CD4-positive, alpha-beta T cell treated with Interleukin-12 subunit alpha and Interleukin-12 subunit beta, for 1 hour (primary cell): Measurements from ENCODE around the gene CDKAL1.

Experiments used
- DNase-seq: peaks from one replicate; pipeline ENCODE4 v3.0.0-alpha.2; 2020

Gene CDKAL1

DNA sequence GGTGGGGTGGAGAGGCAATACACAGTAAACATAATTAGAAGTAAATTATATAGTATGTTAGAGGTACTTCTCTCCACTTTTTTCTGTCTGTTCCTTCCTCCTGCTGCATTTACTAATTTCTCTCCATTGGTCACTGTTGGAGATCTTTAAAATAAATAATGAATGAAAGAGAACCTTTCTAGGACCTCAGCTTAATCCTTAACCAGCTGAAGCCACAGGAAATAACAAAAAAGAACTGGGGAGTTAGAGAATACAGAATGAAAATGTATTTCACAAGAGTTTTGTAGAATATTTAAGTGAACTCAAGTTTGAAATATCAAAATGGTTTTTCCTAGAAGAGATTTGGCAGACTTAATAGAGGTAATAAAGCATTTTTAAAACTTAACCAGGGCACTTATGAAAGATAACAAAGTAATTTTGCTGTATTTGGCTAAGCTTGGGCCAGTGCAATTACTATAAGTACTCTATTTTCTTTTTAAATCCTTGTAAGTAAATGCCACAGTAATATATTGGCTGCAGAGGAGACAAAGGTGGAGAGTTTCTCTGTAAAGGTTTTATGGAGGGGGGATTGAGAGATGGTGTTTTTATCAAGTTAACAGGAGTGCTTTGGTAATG lies 405.0 kb downstream of the CDKAL1 start:
- no peak for DNase-seq

GRCh38 chr6:20943040-20943627 lies 408.9 kb downstream of the CDKAL1 start:
- DNase-seq, result no peak

GRCh38 chr6:20943922-20944321 lies 409.7 kb downstream of the CDKAL1 start:
- DNase-seq, result no peak

DNA sequence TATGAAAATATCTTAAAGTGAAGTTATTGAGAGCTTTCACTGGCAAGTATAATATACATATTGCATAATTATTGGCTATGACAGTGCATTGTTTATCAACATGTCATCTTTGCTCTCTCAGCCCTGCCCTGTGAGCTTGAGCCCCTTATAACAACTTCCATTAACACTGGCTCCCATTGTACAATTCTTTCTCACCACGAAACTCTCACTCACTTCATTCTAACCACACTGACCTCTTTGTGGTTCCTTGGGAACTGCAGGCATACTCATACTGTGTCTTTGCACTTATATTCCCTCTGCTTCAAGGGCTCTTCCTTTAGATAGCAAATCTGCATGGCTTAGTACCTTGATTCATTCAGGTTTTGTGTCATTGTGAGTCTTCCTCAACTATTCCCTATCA lies 411.8 kb downstream of the CDKAL1 start:
- DNase-seq, result no peak

DNA sequence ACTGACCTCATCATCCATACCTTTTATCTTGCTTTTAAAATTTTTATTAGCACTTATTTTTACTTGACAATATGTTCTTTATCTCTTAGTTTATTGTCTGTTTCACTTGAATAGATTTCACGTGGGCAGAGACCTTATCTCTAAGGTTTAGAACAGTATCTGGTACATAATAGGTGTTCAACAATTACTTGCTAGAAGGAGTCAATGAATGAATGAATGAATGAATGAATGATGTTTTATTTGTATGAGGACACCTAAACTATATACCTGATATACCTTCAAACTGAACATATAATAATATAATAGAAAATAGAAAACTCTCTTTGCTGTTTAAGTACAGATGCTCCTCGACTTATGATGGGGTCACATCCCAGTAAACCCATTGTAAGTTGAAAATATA lies 412.6 kb downstream of the CDKAL1 start:
- DNase-seq, result no peak

DNA sequence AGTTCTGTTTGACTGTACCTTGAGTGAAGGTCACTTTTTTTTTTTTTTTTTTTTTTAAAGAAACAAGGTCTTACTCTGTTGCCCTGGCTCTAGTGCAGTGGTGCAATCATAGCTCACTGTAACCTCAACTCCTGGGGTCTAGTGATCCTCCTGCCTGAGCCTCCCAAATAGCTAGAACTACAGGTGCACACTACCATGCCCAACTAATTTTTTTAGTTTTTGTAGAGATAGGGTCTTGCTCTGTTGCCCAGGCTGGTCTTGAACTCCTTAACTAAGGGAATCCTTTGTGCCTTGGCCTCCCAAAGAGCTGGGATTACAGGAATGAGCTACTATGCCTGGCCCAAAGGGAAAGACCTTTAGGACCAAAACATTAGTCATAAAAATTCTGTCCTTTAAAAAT lies 413.7 kb downstream of the CDKAL1 start:
- no peak for DNase-seq

- no peak for DNase-seq
Observed at GRCh38 chr6:20948556-20948955, 414.3 kb downstream of the CDKAL1 start.

- DNase-seq, result no peak
Observed at GRCh38 chr6:20949138-20949537, 414.9 kb downstream of the CDKAL1 start.

- DNase-seq, result no peak
Observed at GRCh38 chr6:20952699-20953474, 418.6 kb downstream of the CDKAL1 start.

DNA sequence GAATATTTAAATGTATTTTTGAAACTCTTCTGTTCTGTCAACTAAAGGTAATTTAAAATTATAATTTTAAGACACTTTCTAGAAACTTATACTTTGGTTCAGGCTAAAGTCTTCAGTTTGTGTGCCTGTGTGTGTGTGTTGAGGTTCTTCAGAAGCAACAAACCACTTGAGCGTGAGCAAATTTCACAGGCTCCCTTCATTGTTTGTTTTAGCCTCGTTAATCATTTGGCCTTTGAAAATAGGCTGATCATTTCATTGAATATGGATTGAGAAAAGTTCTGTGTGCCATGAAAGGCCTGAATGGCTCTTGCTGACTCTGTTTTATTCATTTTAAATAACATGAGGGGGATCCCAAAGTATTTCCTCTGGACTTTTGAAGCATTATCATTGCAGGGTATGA lies 420.1 kb downstream of the CDKAL1 start:
- no peak for DNase-seq

- DNase-seq, result no peak
Observed at GRCh38 chr6:20955131-20955530, 420.9 kb downstream of the CDKAL1 start.

GRCh38 chr6:20955751-20956150 lies 421.5 kb downstream of the CDKAL1 start:
- no peak for DNase-seq

DNA sequence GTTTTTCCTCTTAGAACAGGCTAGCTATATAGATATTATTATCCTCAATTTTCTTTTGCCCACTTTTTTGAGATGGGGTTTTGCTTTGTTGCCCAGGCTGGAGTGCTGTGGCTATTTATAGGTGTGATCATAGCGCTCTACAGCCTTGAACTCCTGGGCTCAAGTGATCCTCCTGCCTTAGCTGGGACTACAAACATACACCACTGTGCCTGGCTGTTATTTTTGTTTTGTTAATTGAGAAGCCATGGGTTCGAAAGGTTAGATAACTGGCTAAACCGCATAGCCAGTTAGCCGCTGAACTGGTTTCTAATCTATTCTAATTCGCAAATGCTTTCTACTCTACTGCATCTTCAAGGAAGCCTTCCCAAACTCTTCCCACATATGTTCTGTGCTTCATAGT lies 425.8 kb downstream of the CDKAL1 start:
- no peak for DNase-seq

DNA sequence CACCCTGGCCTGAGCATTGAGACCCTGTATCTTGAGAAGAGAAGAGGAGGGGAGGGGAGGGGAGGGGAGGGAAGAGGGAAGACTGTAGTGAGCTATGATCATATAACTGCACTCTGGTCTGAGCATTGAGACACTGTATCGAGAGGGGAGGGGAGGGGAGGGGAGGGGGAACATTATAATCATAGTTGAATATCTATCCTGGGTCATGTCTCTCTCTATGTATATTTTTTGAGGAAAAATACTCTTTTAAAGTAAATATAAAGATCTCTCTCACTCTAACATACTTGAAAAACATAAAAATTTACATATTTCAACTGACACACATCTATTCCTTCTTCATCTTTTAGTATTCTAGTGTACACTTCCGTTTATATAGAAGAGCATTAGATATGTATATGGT lies 431.0 kb downstream of the CDKAL1 start:
- DNase-seq, result no peak

- no peak for DNase-seq
Observed at GRCh38 chr6:20965915-20966314, 431.7 kb downstream of the CDKAL1 start.

- DNase-seq, result no peak
Observed at GRCh38 chr6:20969551-20969950, 435.3 kb downstream of the CDKAL1 start.

GRCh38 chr6:20976391-20976918 lies 442.2 kb downstream of the CDKAL1 start:
- no peak for DNase-seq

GRCh38 chr6:20978151-20978614 lies 443.9 kb downstream of the CDKAL1 start:
- no peak for DNase-seq

- no peak for DNase-seq
Observed at GRCh38 chr6:20979076-20979475, 444.8 kb downstream of the CDKAL1 start.

DNA sequence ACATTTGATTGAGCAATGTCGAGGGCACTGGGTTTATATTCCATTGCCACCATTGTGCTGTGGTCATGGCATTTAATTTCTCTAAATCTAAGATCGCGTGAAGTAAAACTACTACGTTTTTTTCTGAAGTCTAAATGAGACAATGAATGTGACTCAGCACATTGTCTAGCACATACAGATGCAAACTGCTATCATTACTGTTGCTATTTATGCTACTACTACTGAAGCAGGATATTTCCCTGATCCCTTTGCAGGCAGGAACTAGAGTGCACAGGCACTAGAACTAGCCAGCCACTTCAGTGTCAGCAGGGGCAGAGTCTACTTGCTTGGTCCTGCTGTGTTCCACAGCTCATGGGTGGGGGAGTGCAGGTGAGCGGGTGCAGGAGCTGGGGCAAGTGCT lies 449.7 kb downstream of the CDKAL1 start:
- DNase-seq, result no peak

DNA sequence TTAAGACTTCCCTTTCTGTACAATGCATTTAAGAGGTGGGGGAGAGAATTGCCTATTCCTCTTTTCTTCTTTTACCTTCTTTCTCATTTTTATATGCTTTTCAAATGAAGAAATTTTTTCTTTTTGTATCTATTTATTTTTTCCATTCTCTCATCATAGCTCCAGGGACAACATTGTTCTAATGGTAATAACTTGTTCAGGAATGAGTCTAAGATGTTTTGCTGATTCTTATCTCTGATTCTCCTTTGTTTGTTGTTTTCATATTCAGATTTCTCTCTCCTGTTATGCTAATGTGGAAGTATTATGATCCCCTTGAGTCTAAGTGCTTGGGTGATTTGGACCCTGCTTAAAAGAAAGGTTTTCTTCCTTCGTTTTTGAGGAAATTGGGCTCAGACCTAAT lies 451.6 kb downstream of the CDKAL1 start:
- no peak for DNase-seq

GRCh38 chr6:20991910-20992309 lies 457.7 kb downstream of the CDKAL1 start:
- DNase-seq, result no peak

DNA sequence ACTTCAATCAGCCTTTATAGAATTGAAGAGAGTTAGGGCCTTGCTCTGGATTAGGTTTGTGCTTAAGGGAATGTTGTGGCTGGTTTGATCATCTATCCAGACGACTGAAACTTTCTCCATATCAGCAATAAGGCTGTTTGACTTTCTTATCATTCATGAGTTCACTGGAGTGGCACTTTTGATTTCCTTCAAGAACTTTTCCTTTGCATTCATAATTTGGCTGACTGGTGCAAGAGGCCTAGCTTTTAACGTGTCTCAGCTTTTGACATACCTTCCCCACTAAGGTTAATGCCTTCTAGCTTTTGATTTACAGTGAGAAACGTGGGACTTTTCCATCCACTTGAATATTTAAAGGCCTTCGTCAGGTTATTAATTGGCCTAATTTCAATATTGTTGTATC lies 461.8 kb downstream of the CDKAL1 start:
- DNase-seq, result no peak

GRCh38 chr6:20997143-20997769 lies 463.0 kb downstream of the CDKAL1 start:
- DNase-seq, result no peak
